GM12878 (cell line): ENCODE measurements around the gene CACNA1G.

ENCODE experiments used
- BCLAF1 ChIP-seq: fragments of 450-650 bp; IDR thresholded peaks from 2 replicates; pipeline ENCODE4 v1.6.1; 2017; ENCODE audit warnings: antibody characterized with exemption, mild to moderate bottlenecking, moderate library complexity
- ETV6 ChIP-seq, 2 experiments: fragments of 450-650 bp in 1 of 2; IDR thresholded peaks in 1 of 2; conservative IDR thresholded peaks in 1 of 2; 2 replicates each; pipeline ENCODE4 v1.6.1; 2014; ENCODE audit warnings: antibody characterized with exemption in 1 of 2, borderline replicate concordance in 1 of 2, low read depth in 1 of 2, mild to moderate bottlenecking in 1 of 2, moderate library complexity in 1 of 2
- MXI1 ChIP-seq: fragments of 150-350 bp; IDR thresholded peaks from 2 replicates; pipeline ENCODE4 v1.6.1; 2011; ENCODE audit warnings: low read depth, mild to moderate bottlenecking, inconsistent platforms, low read length, improper control_type of control experiment
- POLR2A ChIP-seq: IDR thresholded peaks from 2 replicates; pipeline ENCODE4 v1.6.1; 2011; ENCODE audit warnings: low read depth, mild to moderate bottlenecking, low read length
- POLR2AphosphoS5 ChIP-seq: IDR thresholded peaks from 2 replicates; pipeline ENCODE4 v1.6.1; 2011; ENCODE audit warnings: mild to moderate bottlenecking, low read length, inconsistent platforms
- SPI1 ChIP-seq: IDR thresholded peaks from 2 replicates; pipeline ENCODE4 v1.6.1; 2011; ENCODE audit warnings: low read depth, mild to moderate bottlenecking, low read length, moderate library complexity, borderline replicate concordance; ENCODE audit not compliant: insufficient read depth
- TCF7 ChIP-seq: IDR thresholded peaks from 2 replicates; pipeline ENCODE4 v1.6.1; 2014; ENCODE audit warnings: antibody characterized with exemption, borderline replicate concordance
- WRNIP1 ChIP-seq: IDR thresholded peaks from 2 replicates; pipeline ENCODE4 v1.6.1; 2011; ENCODE audit warnings: low read depth, low read length, improper control_type of control experiment, borderline replicate concordance
- TF ChIP-seq, protein P1 (sequence below), 3 experiments: IDR thresholded peaks in 2 of 3; conservative IDR thresholded peaks in 1 of 3; 2 replicates each; pipeline ENCODE4 v1.5.1; 2011; ENCODE audit warnings: low read depth in 3 of 3, low read length in 3 of 3, mild to moderate bottlenecking in 3 of 3, control low read depth in 2 of 3, moderate library complexity in 2 of 3, inconsistent platforms in 1 of 3, mixed read lengths in 1 of 3; ENCODE audit not compliant: control insufficient read depth in 2 of 3, insufficient read depth in 1 of 3; ENCODE audit errors: extremely low read depth in 1 of 3

DNA sequence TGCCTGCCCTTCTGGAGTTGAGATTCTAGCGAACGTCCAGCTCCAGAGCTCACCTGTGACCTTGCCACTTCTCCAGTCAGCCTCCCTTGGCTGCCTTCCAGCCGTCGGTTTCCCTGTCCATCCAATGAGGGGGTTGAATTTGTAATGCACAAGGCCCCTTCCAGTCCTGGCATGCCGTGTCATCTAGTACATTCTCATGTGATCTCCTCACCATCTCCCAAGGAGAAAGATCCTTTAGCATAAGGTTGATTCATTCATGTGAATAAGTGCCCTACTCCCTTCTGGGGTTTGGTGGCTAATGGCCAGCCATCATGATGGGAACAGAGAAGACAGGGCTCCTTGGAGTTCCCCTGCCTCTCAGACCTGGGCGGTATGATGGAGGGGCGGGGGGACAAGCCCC, 55.3 kb downstream of the CACNA1G start:
- TF ChIP-seq POLR2AphosphoS5, result no peak
- no peak for TF ChIP-seq WRNIP1
- TF ChIP-seq SPI1, result no peak
- TF ChIP-seq, protein P1, sequence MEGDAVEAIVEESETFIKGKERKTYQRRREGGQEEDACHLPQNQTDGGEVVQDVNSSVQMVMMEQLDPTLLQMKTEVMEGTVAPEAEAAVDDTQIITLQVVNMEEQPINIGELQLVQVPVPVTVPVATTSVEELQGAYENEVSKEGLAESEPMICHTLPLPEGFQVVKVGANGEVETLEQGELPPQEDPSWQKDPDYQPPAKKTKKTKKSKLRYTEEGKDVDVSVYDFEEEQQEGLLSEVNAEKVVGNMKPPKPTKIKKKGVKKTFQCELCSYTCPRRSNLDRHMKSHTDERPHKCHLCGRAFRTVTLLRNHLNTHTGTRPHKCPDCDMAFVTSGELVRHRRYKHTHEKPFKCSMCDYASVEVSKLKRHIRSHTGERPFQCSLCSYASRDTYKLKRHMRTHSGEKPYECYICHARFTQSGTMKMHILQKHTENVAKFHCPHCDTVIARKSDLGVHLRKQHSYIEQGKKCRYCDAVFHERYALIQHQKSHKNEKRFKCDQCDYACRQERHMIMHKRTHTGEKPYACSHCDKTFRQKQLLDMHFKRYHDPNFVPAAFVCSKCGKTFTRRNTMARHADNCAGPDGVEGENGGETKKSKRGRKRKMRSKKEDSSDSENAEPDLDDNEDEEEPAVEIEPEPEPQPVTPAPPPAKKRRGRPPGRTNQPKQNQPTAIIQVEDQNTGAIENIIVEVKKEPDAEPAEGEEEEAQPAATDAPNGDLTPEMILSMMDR (IDR thresholded peaks at IDR 0.05 in 2 of 3, conservative IDR thresholded peaks at IDR 0.05 in 1 of 3; ENCODE audit: control insufficient read depth in 2 of 3, extremely low read depth in 1 of 3, insufficient read depth in 1 of 3, low read depth in 3 of 3, low read length in 3 of 3), result no peak
- no peak for TF ChIP-seq ETV6 (conservative IDR thresholded peaks at IDR 0.05 in 1 of 2, IDR thresholded peaks at IDR 0.05 in 1 of 2; ENCODE audit: borderline replicate concordance in 1 of 2, low read depth in 1 of 2)
- TF ChIP-seq TCF7, result no peak
- no peak for TF ChIP-seq MXI1
- TF ChIP-seq BCLAF1, result no peak
- TF ChIP-seq POLR2A, result no peak
